Measurements from ENCODE around the gene SEPHS2. TPM values are rescaled to one million over a fixed set of nuclear protein-coding genes. Genes with fewer than 3 reads are reported as not detected.

SEPHS2 gene
- total RNA-seq, 1 donor from 2014 or later = 42.6 TPM

DNA sequence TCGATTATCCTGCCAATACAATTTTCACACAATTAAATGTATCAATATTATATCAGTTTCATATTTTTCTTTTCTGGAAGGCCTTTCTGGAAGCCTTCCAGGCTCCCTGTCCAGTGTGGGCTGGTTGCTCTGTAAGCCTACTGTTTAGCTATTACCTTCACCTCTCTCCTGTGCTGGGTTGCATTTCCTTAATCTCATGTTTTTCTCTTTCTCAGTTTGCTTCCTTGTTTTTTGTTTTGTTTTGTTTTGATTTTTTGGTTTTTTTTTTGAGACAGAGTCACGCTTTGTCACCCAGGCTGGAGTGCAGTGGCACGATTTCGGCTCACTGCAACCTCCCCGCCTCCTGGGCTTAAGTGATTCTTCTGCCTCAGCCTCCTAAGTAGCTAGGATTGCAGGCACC, 6.8 kb downstream of the SEPHS2 start:
- peaks cover 11% of the 10 kb centered on the region for H3K36me3 Mint-ChIP-seq (ENCODE audit: insufficient read depth)
- H3K9me3 Mint-ChIP-seq (ENCODE audit: low read depth) = peaks cover 12% of the 10 kb centered on the region
- no peak for DNase-seq (ENCODE audit: low spot score, unreplicated experiment)
- H3K27me3 Mint-ChIP-seq = peaks cover 3% of the 10 kb centered on the region
- H3K27ac Mint-ChIP-seq = no peak overlapping the region
- no peak overlapping the region for H3K4me3 Mint-ChIP-seq (ENCODE audit: low read depth)
- peaks cover 6% of the 10 kb centered on the region for H3K4me1 Mint-ChIP-seq (ENCODE audit: low read depth)
- TF ChIP-seq, protein P1, sequence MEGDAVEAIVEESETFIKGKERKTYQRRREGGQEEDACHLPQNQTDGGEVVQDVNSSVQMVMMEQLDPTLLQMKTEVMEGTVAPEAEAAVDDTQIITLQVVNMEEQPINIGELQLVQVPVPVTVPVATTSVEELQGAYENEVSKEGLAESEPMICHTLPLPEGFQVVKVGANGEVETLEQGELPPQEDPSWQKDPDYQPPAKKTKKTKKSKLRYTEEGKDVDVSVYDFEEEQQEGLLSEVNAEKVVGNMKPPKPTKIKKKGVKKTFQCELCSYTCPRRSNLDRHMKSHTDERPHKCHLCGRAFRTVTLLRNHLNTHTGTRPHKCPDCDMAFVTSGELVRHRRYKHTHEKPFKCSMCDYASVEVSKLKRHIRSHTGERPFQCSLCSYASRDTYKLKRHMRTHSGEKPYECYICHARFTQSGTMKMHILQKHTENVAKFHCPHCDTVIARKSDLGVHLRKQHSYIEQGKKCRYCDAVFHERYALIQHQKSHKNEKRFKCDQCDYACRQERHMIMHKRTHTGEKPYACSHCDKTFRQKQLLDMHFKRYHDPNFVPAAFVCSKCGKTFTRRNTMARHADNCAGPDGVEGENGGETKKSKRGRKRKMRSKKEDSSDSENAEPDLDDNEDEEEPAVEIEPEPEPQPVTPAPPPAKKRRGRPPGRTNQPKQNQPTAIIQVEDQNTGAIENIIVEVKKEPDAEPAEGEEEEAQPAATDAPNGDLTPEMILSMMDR (IDR thresholded peaks at IDR 0.05; ENCODE audit: unreplicated experiment) = no peak

DNA sequence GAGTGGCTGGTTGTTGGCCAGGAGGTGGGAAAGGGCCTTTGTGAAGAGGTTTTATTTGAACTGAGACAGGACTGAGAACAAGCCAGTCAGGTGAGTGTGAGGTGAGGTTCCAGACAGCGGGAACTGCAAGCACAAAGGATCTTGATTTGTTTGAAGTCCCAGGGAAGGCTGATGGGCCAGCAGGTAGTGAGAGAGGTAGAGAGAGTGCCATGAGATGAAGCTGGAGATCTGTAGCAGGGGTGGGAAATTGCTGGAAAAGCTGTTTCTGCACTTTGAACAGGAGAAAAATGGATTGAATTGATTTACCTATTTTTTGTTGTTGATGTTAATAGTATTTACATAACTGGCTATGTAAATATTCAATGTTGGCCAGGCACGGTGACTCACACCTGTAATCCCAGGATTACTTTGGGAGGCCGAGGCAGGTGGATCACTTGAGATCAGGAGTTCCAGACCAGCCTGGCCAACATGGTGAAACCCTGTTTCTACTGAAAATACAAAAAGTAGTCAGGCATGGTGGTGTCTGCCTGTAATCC, 8.1 kb downstream of the SEPHS2 start:
- Mint-ChIP-seq H3K27ac (peak overlapping the region; percentile 91), H3K27me3 (peaks cover 3% of the 10 kb centered on the region), H3K4me1 (ENCODE audit: low read depth) (peaks cover 6% of the 10 kb centered on the region), H3K9me3 (ENCODE audit: low read depth) (peaks cover 3% of the 10 kb centered on the region), H3K36me3 (ENCODE audit: insufficient read depth) (peaks cover 2% of the 10 kb centered on the region), H3K4me3 (ENCODE audit: low read depth) (no peak overlapping the region)
- DNase-seq (ENCODE audit: low spot score, unreplicated experiment) = no peak
- TF ChIP-seq, protein P1 (IDR thresholded peaks at IDR 0.05; ENCODE audit: unreplicated experiment) = no peak

DNA sequence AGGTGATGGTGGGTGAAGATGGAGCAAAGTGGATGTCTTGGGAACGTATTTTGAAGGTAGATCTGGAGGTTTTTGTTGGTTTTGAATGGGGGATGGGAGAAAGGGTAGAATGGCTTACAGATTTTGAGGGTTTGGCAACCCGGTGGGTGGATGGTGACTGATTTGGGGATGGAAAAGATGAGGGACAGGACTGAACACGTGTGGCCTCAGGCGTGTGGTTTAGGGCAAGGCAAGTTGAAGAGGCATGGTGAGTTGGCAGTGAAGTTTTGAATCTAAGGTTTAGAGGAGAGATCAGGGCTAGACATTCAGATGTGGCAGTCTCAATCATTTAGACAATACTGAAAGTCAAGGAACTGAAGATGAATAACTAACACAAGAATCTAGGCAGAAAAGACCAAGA, 10.8 kb downstream of the SEPHS2 start:
- no peak for DNase-seq (ENCODE audit: low spot score, unreplicated experiment)
- Mint-ChIP-seq H3K36me3 (ENCODE audit: insufficient read depth) (no peaks in the 10 kb centered on the region), H3K27ac (no peak overlapping the region), H3K4me3 (ENCODE audit: low read depth) (no peak overlapping the region), H3K9me3 (ENCODE audit: low read depth) (peaks cover 3% of the 10 kb centered on the region), H3K27me3 (peaks cover 3% of the 10 kb centered on the region), H3K4me1 (ENCODE audit: low read depth) (peaks cover 6% of the 10 kb centered on the region)
- TF ChIP-seq, protein P1 (IDR thresholded peaks at IDR 0.05; ENCODE audit: unreplicated experiment) = no peak

DNA sequence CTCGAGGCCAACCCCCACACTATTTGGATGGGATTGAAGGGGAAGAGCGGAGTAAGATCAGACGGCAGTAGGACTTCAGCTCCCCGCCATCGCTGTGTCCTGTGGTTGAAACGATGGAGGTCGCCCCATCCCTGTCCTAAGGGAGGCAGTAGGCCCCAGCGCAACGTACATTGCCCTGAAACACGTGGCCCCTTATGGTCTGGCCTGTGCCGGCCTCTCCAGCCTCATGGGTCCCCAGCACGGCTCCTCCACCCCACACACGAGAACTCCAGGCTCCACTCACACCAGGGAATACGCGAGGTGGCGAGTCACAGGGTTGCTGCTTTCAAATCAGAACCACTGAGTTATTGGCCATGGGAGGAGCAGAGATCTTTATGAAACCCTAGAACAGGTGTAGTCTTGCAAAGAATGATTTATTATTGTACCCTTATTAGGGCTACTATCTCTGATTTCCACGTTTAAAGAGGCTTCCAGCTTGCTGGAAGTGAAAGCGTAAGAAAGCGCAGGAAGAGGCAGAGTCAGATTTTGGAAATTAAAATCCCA, 15.2 kb downstream of the SEPHS2 start:
- H3K4me1 Mint-ChIP-seq (ENCODE audit: low read depth) = peaks cover 10% of the 10 kb centered on the region
- peaks cover 3% of the 10 kb centered on the region for H3K27me3 Mint-ChIP-seq
- peaks cover 12% of the 10 kb centered on the region for H3K36me3 Mint-ChIP-seq (ENCODE audit: insufficient read depth)
- no peak overlapping the region for H3K4me3 Mint-ChIP-seq (ENCODE audit: low read depth)
- TF ChIP-seq, protein P1 (IDR thresholded peaks at IDR 0.05; ENCODE audit: unreplicated experiment) = no peak
- H3K27ac Mint-ChIP-seq = no peak overlapping the region
- DNase-seq (ENCODE audit: low spot score, unreplicated experiment) = no peak
- H3K9me3 Mint-ChIP-seq (ENCODE audit: low read depth) = no peaks in the 10 kb centered on the region

DNA sequence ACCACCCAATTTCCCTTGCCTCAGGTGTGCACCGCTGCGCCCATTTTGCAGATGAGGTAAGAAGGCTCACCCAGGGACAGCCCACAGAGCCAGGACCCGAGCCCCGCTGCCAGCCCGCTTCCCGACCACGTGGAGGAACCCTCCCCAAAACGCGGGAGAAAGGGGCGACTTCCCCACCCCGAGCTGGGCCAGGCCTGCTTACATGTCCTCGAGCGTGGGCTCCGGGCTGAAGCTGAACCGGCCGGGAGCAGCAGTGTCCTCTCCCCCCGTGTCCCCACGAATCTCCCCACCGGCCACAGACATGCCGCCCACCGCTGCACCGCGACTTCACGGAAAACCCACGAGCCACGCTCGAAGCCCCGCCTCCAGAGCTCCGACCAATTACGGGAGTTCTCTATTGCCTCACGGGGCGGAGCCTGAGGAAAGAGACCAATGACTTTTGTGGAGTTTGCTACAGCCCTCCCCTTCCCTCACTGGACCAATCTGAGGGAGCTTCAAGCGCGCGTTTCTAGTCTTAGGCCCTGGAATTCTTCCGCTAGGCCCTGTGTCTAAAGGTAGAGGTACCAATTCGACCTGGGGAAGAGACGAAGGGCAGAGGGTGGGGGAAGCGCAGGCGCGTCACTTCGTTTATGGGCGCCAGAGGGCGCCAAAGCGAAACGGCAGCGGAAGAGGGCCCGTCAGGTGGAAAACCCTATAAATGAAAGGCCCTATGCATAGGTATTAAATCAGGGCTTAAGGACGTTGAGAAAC, 15.8 kb downstream of the SEPHS2 start, which contains the start of gene DCTPP1:
DCTPP1 (minus strand) TSS at position 353 of the 750 bp plus-strand sequence; CDS start at position 303, 50 bp downstream.
- TF ChIP-seq, protein P1 (IDR thresholded peaks at IDR 0.05; ENCODE audit: unreplicated experiment) = peak; percentile 83
- Mint-ChIP-seq H3K27me3 (peaks cover 1% of the 10 kb centered on the region), H3K27ac (peak within 1 kb of the TSS; percentile 1), H3K4me1 (ENCODE audit: low read depth) (peaks cover 10% of the 10 kb centered on the region), H3K4me3 (ENCODE audit: low read depth) (no peak within 1 kb of the TSS), H3K9me3 (ENCODE audit: low read depth) (no peaks in the 10 kb centered on the region), H3K36me3 (ENCODE audit: insufficient read depth) (peaks cover 13% of the 10 kb centered on the region)
- DNase-seq (ENCODE audit: low spot score, unreplicated experiment) = peak; percentile 86
